GM10266 (cell line): ENCODE measurements around the gene OR4K2.
"Not testable (repeated sequence)": the region's sequence is repeated elsewhere in the genome, so short reads cannot be mapped to it uniquely, and the experiment has no call there.

Experiments used
- DNase-seq: peaks from one replicate; pipeline ENCODE4 v3.0.0; 2012; ENCODE audit errors: extremely low spot score
- CTCF ChIP-seq: IDR thresholded peaks from 2 replicates; pipeline ENCODE4 v1.5.1; 2012; ENCODE audit warnings: mild to moderate bottlenecking, low read depth; ENCODE audit not compliant: control insufficient read depth, insufficient read depth; ENCODE audit errors: missing control alignments

The OR4K2 gene, protein sequence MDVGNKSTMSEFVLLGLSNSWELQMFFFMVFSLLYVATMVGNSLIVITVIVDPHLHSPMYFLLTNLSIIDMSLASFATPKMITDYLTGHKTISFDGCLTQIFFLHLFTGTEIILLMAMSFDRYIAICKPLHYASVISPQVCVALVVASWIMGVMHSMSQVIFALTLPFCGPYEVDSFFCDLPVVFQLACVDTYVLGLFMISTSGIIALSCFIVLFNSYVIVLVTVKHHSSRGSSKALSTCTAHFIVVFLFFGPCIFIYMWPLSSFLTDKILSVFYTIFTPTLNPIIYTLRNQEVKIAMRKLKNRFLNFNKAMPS

GRCh38 chr14:19874842-19875241 lies at the start of gene OR4K2:
Gene OR4K2, plus strand, starts transcription at chr14:19875142. Its CDS starts 1,126 bp downstream, at chr14:19876268.
- no peak for DNase-seq
- TF ChIP-seq CTCF = no peak

DNA sequence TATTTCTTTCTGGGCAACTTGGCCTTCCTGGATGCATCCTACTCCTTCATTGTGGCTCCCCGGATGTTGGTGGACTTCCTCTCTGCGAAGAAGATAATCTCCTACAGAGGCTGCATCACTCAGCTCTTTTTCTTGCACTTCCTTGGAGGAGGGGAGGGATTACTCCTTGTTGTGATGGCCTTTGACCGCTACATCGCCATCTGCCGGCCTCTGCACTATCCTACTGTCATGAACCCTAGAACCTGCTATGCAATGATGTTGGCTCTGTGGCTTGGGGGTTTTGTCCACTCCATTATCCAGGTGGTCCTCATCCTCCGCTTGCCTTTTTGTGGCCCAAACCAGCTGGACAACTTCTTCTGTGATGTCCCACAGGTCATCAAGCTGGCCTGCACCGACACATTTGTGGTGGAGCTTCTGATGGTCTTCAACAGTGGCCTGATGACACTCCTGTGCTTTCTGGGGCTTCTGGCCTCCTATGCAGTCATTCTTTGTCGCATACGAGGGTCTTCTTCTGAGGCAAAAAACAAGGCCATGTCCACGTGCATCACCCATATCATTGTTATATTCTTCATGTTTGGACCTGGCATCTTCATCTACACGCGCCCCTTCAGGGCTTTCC lies 47.2 kb upstream of the OR4K2 start:
- DNase-seq = not testable (repeated sequence)

GRCh38 chr14:19828314-19828713 lies 46.6 kb upstream of the OR4K2 start:
- DNase-seq = no peak
- TF ChIP-seq CTCF = no peak

DNA sequence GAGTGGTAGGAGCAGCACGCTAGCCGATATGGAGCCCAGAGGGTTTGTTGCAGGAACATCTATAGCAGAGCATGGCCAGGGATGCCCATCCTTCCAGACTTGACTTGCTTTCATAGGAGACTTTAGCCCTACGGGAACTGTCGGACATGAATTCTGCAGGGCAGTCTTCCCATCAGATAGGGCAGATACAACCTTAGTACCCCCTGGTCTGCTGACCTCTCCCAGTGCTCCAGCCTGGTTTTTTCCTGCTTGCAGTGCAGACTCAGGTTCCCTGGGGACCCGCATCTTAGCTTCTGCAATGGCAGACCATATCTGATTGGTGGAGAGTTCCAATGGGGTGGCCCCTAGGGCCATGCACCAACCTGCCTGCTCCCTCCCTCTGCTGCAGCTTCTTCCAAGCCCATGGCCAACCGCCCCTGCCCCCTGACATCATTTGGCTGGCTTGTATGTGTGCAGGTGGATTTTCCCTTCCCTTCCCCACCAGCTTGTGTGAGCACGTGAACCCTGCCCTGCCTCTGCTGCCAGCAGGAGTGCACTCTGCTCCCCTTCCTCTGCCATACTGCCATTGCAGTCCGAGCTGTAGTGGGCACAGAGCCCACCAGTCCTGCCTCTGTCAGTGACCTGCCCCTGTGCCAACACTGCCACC lies 40.6 kb upstream of the OR4K2 start:
- DNase-seq = not testable (repeated sequence)

- TF ChIP-seq CTCF = no peak
- DNase-seq = no peak
Measured at GRCh38 chr14:19838433-19838832, 36.5 kb upstream of the OR4K2 start.

DNA sequence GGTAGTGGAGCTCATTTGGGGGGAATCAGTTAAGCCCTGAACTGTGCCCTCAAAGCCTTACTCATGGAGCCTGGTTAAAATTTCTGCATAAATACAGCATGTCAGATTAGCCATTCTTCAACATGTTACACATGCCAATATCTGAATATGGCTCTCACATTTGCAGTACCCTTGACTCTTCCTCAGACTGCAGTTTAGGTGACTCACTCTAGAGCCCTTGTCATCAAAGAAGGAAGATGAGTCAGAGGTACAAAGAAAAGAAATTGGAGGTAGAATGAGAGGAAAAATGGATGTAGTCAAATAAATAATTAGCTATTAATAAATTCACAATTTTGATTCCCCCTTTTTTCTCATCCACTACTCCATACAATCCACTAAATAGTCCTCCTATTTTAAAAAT lies 23.6 kb upstream of the OR4K2 start:
- TF ChIP-seq CTCF = no peak
- no peak for DNase-seq

GRCh38 chr14:19866061-19866669 lies 8.8 kb upstream of the OR4K2 start:
- not testable (repeated sequence) for DNase-seq

- no peak for TF ChIP-seq CTCF
- no peak for DNase-seq
Measured at GRCh38 chr14:19873178-19873577, 1.8 kb upstream of the OR4K2 start.
